HG03354 (cell line): ENCODE results near the gene PGM3.

ENCODE experiments used
- ATAC-seq: cut with Tn5 transposase; IDR thresholded peaks from one replicate; pipeline ENCODE4 v1.9.1; 2021; ENCODE audit warnings: mild to moderate bottlenecking; ENCODE audit not compliant: unreplicated experiment, poor library complexity, severe bottlenecking

Gene PGM3

GRCh38 chr6:83126223-83126622, 66.8 kb downstream of the PGM3 start:
- ATAC-seq, result no peak

- no peak for ATAC-seq
Measured at GRCh38 chr6:83125425-83125824, 67.6 kb downstream of the PGM3 start.

- ATAC-seq, result no peak
Measured at GRCh38 chr6:83124553-83124952, 68.5 kb downstream of the PGM3 start.

GRCh38 chr6:83119742-83120300, 73.2 kb downstream of the PGM3 start:
- no peak for ATAC-seq

- ATAC-seq, result no peak
Measured at GRCh38 chr6:83117802-83118201, 75.3 kb downstream of the PGM3 start.
